Measurements from ENCODE around the gene PRDM5.

The PRDM5 gene

GRCh38 chr4:120927801-120928409 is 5.4 kb upstream of the PRDM5 start:
- H3K9me3 ChIP-seq (ENCODE audit: control insufficient read depth in 2 of 2, low read length in 2 of 2) = no peaks in the 10 kb centered on the region
- no peaks in the 10 kb centered on the region for H3K4me1 ChIP-seq (ENCODE audit: control insufficient read depth, insufficient read depth, low read length)
- H3K27me3 ChIP-seq (ENCODE audit: control insufficient read depth in 1 of 2, insufficient read depth in 2 of 2, low read length in 2 of 2) = no peaks in the 10 kb centered on the region
- H3K9ac ChIP-seq (ENCODE audit: low read length in 2 of 2) = no peak overlapping the region
- no peak overlapping the region for H3K4me3 ChIP-seq (ENCODE audit: low read length in 2 of 2)
- H3K27ac ChIP-seq (ENCODE audit: low read length) = no peak overlapping the region
- no peaks in the 10 kb centered on the region for H3K36me3 ChIP-seq (ENCODE audit: control insufficient read depth in 2 of 2, insufficient read depth in 2 of 2, low read length in 2 of 2)

DNA sequence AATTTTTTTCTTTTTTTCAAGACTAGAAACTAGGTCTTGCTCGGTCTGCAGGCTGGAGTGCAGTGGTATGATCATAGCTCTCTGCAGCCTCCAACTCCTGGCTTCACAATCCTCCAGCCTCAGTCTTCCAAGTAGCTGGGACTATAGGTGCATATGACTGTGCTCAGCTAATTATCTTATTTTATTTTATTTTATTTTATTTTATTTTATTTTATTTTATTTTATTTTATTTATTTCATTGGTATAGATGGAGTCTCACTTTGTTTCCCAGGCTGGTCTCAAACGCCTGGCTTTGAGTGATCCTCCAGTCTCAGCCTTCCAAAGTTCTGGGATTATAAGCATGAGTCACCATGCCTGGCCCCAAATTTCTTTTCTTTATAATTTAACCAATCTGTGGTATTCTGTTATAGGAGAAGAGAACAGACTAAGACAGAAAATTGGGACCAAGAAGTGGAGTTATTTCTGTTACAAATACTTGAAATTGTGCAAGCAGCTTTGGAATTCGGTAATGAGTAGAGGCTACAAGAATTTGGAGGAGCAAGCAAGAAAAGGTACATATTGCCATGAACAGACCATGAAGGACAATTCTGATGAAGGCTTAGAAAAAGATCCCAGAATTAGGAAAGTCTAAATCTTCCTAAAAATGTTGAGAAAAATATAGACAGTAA is 4.0 kb upstream of the PRDM5 start:
- no peaks in the 10 kb centered on the region for H3K36me3 ChIP-seq (ENCODE audit: control insufficient read depth in 2 of 2, insufficient read depth in 2 of 2, low read length in 2 of 2)
- H3K4me1 ChIP-seq (ENCODE audit: control insufficient read depth, insufficient read depth, low read length) = no peaks in the 10 kb centered on the region
- no peak overlapping the region for H3K27ac ChIP-seq (ENCODE audit: low read length)

DNA sequence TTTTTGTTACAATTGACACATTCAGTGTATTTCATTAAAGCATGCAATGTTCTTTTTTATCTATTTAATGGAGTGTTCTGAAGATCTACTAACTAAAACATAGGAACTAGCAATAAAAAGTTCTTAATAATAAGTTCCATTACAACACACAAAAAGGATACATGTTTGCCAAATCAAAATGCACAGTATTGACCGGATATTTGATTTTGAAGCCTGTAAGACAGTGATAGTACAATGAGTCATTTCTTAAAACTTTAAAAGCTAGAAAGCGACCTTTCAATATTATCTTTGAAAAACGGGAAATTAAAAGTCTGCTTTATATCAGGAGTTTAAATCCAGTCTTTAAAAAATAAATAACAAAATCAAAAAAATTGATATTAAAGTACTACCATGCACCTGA is 2.4 kb upstream of the PRDM5 start:
- H3K9me3 ChIP-seq (ENCODE audit: control insufficient read depth in 2 of 2, low read length in 2 of 2) = no peaks in the 10 kb centered on the region
- no peaks in the 10 kb centered on the region for H3K27me3 ChIP-seq (ENCODE audit: control insufficient read depth in 1 of 2, insufficient read depth in 2 of 2, low read length in 2 of 2)
- no peak overlapping the region for H3K27ac ChIP-seq (ENCODE audit: low read length)
- no peaks in the 10 kb centered on the region for H3K36me3 ChIP-seq (ENCODE audit: control insufficient read depth in 2 of 2, insufficient read depth in 2 of 2, low read length in 2 of 2)
- H3K9ac ChIP-seq (ENCODE audit: low read length in 2 of 2) = no peak overlapping the region
- H3K4me1 ChIP-seq (ENCODE audit: control insufficient read depth, insufficient read depth, low read length) = peaks cover 7% of the 10 kb centered on the region
- H3K4me3 ChIP-seq (ENCODE audit: low read length in 2 of 2) = no peak overlapping the region

More for the DNA sequence above, 4.0 kb upstream of the PRDM5 start:
- H3K9me3 ChIP-seq (ENCODE audit: control insufficient read depth in 2 of 2, low read length in 2 of 2) = no peaks in the 10 kb centered on the region
- no peak overlapping the region for H3K9ac ChIP-seq (ENCODE audit: low read length in 2 of 2)
- no peak overlapping the region for H3K4me3 ChIP-seq (ENCODE audit: low read length in 2 of 2)
- H3K27me3 ChIP-seq (ENCODE audit: control insufficient read depth in 1 of 2, insufficient read depth in 2 of 2, low read length in 2 of 2) = no peaks in the 10 kb centered on the region

DNA sequence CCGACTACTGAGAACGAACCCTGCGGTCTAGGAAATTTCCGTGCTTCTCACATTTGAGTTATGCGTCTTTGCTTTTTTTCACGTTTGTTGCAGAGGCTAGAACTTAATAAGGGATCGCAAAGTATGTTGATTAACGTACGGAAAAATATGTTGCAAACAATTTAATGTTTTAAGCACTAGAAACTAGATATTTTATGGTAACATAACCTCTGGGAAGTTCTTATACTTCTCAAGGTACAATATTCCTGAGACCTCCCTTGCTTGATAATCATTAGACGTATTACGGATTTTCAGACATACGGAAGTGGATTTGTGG is 639 bp upstream of the PRDM5 start:
- H3K9ac ChIP-seq (ENCODE audit: low read length in 2 of 2) = peak overlapping the region; percentile 81 to 87

GRCh38 chr4:120921456-120922380 is 808 bp downstream of the PRDM5 start:
- no peaks in the 10 kb centered on the region for H3K36me3 ChIP-seq (ENCODE audit: control insufficient read depth in 2 of 2, insufficient read depth in 2 of 2, low read length in 2 of 2)
- peaks cover 13% of the 10 kb centered on the region for H3K4me1 ChIP-seq (ENCODE audit: control insufficient read depth, insufficient read depth, low read length)
- H3K9ac ChIP-seq (ENCODE audit: low read length in 2 of 2) = peak overlapping the region; percentile 81 to 87
- peak overlapping the region; percentile 78 for H3K27ac ChIP-seq (ENCODE audit: low read length)
- H3K27me3 ChIP-seq (ENCODE audit: control insufficient read depth in 1 of 2, insufficient read depth in 2 of 2, low read length in 2 of 2) = no peaks in the 10 kb centered on the region
- H3K4me3 ChIP-seq (ENCODE audit: low read length in 2 of 2) = peak overlapping the region; percentile 85 to 86
- no peaks in the 10 kb centered on the region for H3K9me3 ChIP-seq (ENCODE audit: control insufficient read depth in 2 of 2, low read length in 2 of 2)

More for the DNA sequence above, 639 bp upstream of the PRDM5 start:
- Histone ChIP-seq H3K27me3 (ENCODE audit: control insufficient read depth in 1 of 2, insufficient read depth in 2 of 2, low read length in 2 of 2) (no peaks in the 10 kb centered on the region), H3K27ac (ENCODE audit: low read length) (peak overlapping the region; percentile 78), H3K9me3 (ENCODE audit: control insufficient read depth in 2 of 2, low read length in 2 of 2) (no peaks in the 10 kb centered on the region), H3K4me3 (ENCODE audit: low read length in 2 of 2) (peak overlapping the region; percentile 85 to 86), H3K36me3 (ENCODE audit: control insufficient read depth in 2 of 2, insufficient read depth in 2 of 2, low read length in 2 of 2) (no peaks in the 10 kb centered on the region), H3K4me1 (ENCODE audit: control insufficient read depth, insufficient read depth, low read length) (peaks cover 13% of the 10 kb centered on the region)

GRCh38 chr4:120920666-120921065 is 1.9 kb downstream of the PRDM5 start:
- H3K4me1 ChIP-seq (ENCODE audit: control insufficient read depth, insufficient read depth, low read length) = peaks cover 13% of the 10 kb centered on the region
- H3K9me3 ChIP-seq (ENCODE audit: control insufficient read depth in 2 of 2, low read length in 2 of 2) = no peaks in the 10 kb centered on the region
- H3K27me3 ChIP-seq (ENCODE audit: control insufficient read depth in 1 of 2, insufficient read depth in 2 of 2, low read length in 2 of 2) = no peaks in the 10 kb centered on the region
- H3K36me3 ChIP-seq (ENCODE audit: control insufficient read depth in 2 of 2, insufficient read depth in 2 of 2, low read length in 2 of 2) = no peaks in the 10 kb centered on the region
- H3K27ac ChIP-seq (ENCODE audit: low read length) = no peak overlapping the region
- no peak overlapping the region for H3K4me3 ChIP-seq (ENCODE audit: low read length in 2 of 2)
- H3K9ac ChIP-seq (ENCODE audit: low read length in 2 of 2) = no peak overlapping the region

GRCh38 chr4:120919358-120919757 is 3.2 kb downstream of the PRDM5 start:
- H3K36me3 ChIP-seq (ENCODE audit: control insufficient read depth in 2 of 2, insufficient read depth in 2 of 2, low read length in 2 of 2) = no peaks in the 10 kb centered on the region
- H3K27me3 ChIP-seq (ENCODE audit: control insufficient read depth in 1 of 2, insufficient read depth in 2 of 2, low read length in 2 of 2) = no peaks in the 10 kb centered on the region
- H3K4me1 ChIP-seq (ENCODE audit: control insufficient read depth, insufficient read depth, low read length) = peaks cover 13% of the 10 kb centered on the region
- H3K9ac ChIP-seq (ENCODE audit: low read length in 2 of 2) = no peak overlapping the region
- no peaks in the 10 kb centered on the region for H3K9me3 ChIP-seq (ENCODE audit: control insufficient read depth in 2 of 2, low read length in 2 of 2)
- no peak overlapping the region for H3K4me3 ChIP-seq (ENCODE audit: low read length in 2 of 2)
- H3K27ac ChIP-seq (ENCODE audit: low read length) = no peak overlapping the region

GRCh38 chr4:120918788-120919187 is 3.7 kb downstream of the PRDM5 start:
- no peaks in the 10 kb centered on the region for H3K9me3 ChIP-seq (ENCODE audit: control insufficient read depth in 2 of 2, low read length in 2 of 2)
- no peaks in the 10 kb centered on the region for H3K27me3 ChIP-seq (ENCODE audit: control insufficient read depth in 1 of 2, insufficient read depth in 2 of 2, low read length in 2 of 2)
- no peak overlapping the region for H3K4me3 ChIP-seq (ENCODE audit: low read length in 2 of 2)
- H3K27ac ChIP-seq (ENCODE audit: low read length) = no peak overlapping the region
- no peaks in the 10 kb centered on the region for H3K36me3 ChIP-seq (ENCODE audit: control insufficient read depth in 2 of 2, insufficient read depth in 2 of 2, low read length in 2 of 2)
- no peak overlapping the region for H3K9ac ChIP-seq (ENCODE audit: low read length in 2 of 2)
- peaks cover 13% of the 10 kb centered on the region for H3K4me1 ChIP-seq (ENCODE audit: control insufficient read depth, insufficient read depth, low read length)

GRCh38 chr4:120918092-120918491 is 4.4 kb downstream of the PRDM5 start:
- no peak overlapping the region for H3K27ac ChIP-seq (ENCODE audit: low read length)

GRCh38 chr4:120916937-120917336 is 5.6 kb downstream of the PRDM5 start:
- no peak overlapping the region for H3K27ac ChIP-seq (ENCODE audit: low read length)
- peaks cover 13% of the 10 kb centered on the region for H3K4me1 ChIP-seq (ENCODE audit: control insufficient read depth, insufficient read depth, low read length)
- H3K4me3 ChIP-seq (ENCODE audit: low read length in 2 of 2) = no peak overlapping the region
- H3K9ac ChIP-seq (ENCODE audit: low read length in 2 of 2) = no peak overlapping the region
- no peaks in the 10 kb centered on the region for H3K27me3 ChIP-seq (ENCODE audit: control insufficient read depth in 1 of 2, insufficient read depth in 2 of 2, low read length in 2 of 2)
- no peaks in the 10 kb centered on the region for H3K36me3 ChIP-seq (ENCODE audit: control insufficient read depth in 2 of 2, insufficient read depth in 2 of 2, low read length in 2 of 2)
- no peaks in the 10 kb centered on the region for H3K9me3 ChIP-seq (ENCODE audit: control insufficient read depth in 2 of 2, low read length in 2 of 2)

More at GRCh38 chr4:120918092-120918491, 4.4 kb downstream of the PRDM5 start:
- Histone ChIP-seq H3K4me1 (ENCODE audit: control insufficient read depth, insufficient read depth, low read length) (peaks cover 13% of the 10 kb centered on the region), H3K4me3 (ENCODE audit: low read length in 2 of 2) (no peak overlapping the region), H3K9me3 (ENCODE audit: control insufficient read depth in 2 of 2, low read length in 2 of 2) (no peaks in the 10 kb centered on the region), H3K9ac (ENCODE audit: low read length in 2 of 2) (no peak overlapping the region), H3K36me3 (ENCODE audit: control insufficient read depth in 2 of 2, insufficient read depth in 2 of 2, low read length in 2 of 2) (no peaks in the 10 kb centered on the region), H3K27me3 (ENCODE audit: control insufficient read depth in 1 of 2, insufficient read depth in 2 of 2, low read length in 2 of 2) (no peaks in the 10 kb centered on the region)

All from stomach smooth muscle (tissue), 2 donors.